HG03135 (cell line): ENCODE data around the gene FKBP1B.
"Not testable (repeated sequence)": the region's sequence is repeated elsewhere in the genome, so short reads cannot be mapped to it uniquely, and the experiment has no call there.

Experiments
- ATAC-seq: cut with Tn5 transposase; IDR thresholded peaks from one replicate; pipeline ENCODE4 v1.9.1; 2021; ENCODE audit warnings: mild to moderate bottlenecking, moderate library complexity; ENCODE audit not compliant: unreplicated experiment

Gene FKBP1B

GRCh38 chr2:24022324-24022974 is 27.1 kb upstream of the FKBP1B start:
- ATAC-seq, result no peak

GRCh38 chr2:24022975-24023575 is 26.5 kb upstream of the FKBP1B start:
- ATAC-seq, result no peak

DNA sequence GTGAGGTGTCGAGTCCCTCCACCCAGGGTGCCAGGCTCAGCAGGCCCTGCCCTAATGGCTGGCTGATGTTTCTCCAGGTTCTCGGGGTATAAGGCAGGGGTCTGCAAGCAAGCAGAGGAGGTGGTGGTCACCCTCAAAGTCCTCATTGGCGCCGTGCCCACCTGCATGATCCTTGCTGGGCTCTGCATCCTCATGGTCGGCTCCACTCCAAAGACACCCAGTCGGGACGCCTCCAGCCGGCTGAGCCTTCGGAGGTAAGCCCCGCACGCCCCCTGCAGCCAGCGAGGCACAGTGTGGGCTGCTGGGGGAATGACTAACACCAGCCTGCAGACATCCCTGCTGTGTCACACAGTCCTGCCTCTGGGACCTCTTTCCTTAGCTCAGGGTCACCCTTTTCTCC is 25.5 kb upstream of the FKBP1B start:
- no peak for ATAC-seq

DNA sequence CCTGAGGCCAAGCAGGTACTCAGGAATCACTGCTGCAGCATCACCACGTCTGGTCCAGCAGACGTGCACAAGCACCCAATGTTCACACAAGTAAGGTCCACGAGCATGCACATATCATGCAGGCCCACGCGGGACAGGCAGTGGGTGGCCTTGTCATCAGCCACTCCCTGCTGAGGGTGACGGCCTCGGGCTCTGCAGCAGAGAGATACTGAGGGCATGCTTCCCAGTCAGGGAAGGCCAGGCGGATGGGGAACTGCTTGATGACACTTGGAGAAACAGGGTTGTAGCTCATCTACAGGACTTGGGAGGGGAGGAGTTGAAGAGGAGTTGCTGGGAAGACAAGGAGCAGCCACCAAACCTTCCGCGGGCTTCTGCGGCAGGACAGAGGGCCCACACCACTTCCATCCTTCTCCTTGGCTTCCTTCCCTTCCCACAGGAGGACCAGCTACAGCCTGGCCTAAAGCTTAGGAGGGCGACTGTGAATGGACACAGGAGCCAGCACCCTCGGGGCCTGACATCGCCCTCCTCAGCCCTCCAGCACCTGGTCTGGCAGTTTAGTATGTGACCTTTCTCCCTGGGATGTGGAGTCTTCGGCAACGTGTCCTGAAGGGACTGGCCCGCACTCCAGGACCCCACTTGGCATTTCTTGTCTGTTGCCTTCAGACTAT is 24.4 kb upstream of the FKBP1B start:
- no peak for ATAC-seq

GRCh38 chr2:24026233-24026632 is 23.3 kb upstream of the FKBP1B start:
- no peak for ATAC-seq

DNA sequence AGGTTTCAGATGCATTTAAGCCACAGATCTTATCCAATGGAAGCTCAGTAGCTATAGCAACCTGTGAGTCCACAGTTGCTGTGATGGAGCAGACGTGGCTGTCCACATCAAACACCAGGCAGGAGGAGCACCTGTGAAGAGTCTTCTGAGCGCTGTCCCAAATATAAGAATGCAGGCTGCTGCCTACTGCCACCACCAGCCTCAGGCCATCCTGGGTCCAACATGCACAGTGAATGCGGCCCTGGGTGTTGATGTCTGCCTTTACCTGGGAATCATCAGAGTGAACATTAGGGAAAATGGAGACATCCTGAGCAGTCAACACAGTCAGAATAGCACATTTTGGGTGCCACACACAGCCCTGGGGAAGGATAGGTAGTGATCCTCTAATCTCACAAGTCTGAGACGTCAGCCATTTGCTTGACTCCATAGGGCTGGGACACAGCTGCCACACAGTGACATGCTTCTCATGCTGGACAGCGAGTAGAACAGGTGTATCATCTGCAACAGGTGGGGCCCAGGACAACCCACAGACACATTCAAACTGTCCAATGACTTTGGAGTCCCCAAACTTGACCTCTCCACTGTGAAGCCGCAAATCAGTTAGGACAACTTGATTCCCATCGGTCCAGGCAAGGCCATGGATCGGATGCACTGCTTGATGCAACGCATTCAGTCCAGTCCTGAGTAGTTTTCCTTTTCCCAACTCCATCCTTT is 10.6 kb upstream of the FKBP1B start:
- no peak for ATAC-seq

- no peak for ATAC-seq
Measured at GRCh38 chr2:24040511-24040910, 9.0 kb upstream of the FKBP1B start.

GRCh38 chr2:24043133-24043532 is 6.4 kb upstream of the FKBP1B start:
- not testable (repeated sequence) for ATAC-seq

GRCh38 chr2:24045511-24046508 is 3.7 kb upstream of the FKBP1B start:
- ATAC-seq, result no peak

- no peak for ATAC-seq
Measured at GRCh38 chr2:24046599-24046929, 3.0 kb upstream of the FKBP1B start.

DNA sequence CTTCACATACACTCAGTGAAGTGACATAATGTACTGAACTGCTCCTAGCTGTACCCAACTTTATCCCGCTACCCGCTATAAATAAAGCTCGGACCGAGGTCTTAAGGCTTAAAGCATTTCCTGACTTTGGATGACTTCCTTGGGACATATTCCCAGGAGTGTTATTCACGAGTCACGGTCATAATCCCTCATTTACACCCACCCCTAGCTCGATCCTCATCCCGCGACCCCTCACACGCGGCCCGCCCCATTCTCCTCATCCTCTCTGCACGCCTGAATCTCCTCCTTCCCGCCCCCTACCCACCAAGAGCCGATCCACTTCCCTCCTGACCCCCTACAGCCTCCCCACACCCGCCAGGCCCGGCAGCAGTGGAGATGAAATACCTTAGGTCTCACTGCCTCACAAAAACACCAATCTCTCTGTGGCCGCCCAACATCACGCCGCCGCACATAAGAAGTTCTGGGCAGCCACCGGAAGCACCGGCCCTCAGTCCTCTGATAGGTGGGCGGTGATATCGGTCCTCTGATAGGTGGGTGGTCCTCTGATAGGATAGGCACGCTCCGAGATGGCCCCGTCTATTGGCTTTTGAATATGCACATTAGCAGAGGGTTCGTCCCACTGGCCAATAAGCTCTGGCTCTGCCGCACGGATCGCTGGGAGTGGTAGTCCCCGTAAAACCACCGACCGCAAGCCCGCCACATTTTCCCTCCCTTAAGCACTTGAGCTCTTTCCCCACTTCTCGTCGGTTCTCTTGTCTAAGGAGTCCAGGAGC is 2.4 kb upstream of the FKBP1B start, which contains the start of gene WDCP:
TSS of gene WDCP (minus strand) at position 462 of the 773 bp plus-strand sequence. CDS start 7,897 bp downstream, outside the sequence.
- ATAC-seq, result peak; percentile 99

DNA sequence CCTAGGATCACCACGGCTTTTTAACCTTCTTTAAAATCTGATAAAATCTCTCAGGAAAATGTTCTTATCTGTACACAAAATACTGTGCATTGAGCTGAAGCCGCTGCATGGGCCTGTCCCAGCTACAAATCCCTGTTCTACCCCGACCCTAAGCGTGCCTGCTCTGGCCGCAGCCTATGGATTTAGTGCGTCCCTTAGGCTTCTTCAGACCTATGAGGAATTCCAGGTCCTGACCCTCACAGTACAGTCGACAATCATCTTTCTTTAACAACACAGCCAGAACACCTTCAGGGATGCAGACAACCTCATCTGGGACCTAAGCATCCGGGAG is 1.9 kb upstream of the FKBP1B start:
- peak; percentile 0 for ATAC-seq

DNA sequence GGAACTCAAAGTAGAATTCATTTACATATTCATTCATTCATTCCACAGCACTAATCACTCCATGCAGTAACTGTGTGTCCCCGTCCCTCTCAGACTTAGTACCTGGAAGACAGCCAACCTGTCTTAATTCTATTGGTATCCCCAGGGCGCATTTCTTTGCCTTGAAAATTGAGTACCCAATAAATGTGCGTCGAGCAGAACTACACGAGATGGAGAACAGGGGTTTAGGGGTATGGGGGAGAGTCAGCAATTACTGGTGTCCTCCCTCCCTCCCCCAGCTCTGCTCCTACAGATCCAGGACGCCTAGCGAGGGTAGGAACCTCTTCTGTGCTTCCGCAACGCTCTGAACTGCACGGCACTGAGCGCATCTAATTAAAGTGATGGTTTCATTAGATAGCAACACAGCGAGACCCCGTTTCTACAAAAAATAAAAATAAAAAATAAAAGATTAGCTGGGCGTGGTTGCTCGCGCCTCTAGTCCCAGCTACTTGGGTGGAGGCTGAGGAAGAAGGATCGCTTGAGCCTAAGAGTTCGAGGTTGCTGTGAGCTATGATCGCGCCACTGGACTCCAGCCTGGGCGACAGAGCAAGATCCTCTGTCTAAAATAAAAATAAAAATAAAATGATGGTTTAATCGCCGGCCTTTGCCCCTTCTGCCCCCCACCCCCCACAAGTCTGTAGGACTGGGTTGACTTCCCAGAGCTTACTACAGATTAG is 614 bp upstream of the FKBP1B start:
- no peak for ATAC-seq

DNA sequence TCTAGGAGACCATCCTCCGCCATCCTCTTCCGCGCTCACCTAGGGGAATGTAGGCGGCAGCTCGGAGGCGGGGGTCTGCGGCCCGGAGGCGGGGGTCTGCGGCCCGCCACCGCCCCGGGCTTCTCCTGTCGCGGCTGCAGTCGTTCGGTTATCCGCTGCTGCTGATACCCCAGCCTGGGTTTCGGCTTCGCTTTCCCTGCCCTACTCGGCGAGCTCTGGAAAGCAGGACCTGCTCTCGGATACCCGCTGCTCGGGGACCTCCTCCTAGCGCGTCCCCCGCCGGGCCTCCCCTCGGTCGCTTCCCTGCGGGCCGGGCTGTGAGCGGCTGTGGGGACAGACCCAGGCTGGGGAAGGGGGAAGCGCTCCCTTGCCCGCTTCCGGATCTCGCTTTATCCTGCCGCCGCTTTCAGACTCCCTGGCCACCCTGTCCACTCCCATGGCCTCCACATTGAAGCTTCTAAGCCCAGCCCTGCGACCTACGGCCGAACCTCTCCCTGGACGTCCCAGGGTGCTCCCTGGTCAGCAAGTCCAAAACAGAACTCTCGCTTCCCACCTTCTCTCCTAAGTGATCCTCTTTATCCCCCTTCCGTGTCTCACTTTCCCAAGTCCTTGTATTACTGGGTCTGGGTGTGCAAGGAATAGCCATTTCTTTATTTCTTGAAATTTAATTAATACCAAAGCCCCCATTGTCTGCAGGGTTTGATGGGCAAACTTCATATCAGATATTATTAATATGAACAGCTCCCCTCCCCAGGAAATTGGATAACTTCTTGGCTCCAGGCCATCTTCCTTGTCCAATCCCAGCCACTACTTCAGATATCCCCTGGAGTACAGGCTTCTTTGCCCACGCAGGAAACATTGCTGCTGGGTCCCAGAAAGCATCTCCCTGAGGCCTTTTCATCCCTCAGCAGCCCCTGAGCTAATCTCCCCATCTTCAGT is 769 bp downstream of the FKBP1B start:
- ATAC-seq, result no peak

GRCh38 chr2:24051833-24052232 is 2.3 kb downstream of the FKBP1B start:
- ATAC-seq, result no peak

DNA sequence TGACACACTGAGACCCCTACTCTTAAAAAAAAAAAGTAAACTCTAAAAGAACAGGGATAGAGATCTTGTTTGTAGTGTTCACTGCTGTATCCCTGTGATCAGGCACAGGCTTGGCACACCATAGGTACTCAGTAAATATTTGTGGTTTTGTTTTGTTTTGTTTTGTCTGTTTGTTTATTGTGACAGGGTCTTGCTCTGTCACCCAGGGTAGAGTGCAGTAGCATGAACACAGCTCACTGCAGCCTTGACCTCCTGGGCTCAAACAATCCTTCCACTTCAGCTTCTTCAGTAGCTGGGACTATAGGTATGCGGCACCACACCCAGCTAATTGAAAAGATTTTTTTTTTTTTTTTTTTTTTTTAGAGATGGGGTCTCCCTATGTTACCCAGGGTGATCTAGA is 3.4 kb downstream of the FKBP1B start:
- no peak for ATAC-seq

DNA sequence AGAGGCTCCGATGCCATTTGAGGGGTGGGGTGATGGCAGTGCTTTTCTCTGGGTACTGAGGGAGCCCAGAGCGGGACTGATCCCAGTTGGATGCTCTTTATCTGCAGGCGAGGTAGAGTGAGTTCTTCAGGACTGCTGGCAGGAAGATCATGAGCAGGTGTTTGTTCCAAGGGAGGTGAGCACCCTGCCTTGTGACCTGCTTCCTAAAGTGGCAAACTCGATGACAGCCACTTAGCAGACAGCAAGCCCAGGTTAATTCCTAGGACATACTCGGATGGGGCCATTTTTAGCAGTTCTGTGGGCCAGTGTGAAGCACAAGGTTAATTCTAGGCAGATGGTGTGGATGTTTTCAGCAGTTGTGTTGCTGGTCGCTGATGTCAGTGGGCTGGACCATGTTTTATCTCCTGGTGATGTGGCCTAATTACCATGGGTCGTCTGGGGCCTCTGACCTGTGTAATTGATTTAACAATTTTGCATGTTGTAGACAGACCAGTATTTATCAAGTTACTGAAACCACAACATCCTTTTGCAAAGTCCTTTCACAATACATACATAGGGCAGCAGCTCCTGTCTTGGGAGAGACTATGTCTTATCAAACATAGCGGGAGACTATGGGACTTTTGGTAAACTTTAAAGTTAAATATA is 4.9 kb downstream of the FKBP1B start:
- ATAC-seq, result no peak

DNA sequence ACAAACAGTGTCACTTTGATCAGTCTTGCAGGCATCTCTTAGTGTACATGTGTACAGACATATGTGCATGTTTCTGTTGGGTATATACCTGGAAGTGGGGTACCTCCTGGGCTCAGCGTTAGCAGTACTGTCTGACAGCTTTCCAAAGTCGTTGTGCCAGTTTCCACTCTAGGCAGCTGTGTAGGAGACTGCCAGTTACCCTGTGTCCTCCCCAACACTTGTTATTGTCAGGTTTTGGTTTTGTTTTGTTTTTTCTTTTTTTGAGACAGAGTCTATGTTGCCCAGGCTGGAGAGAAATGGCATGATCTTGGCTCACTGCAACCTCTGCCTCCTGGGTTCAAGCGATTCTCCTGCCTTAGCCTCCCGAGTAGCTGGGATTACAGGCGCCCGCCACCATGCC is 6.2 kb downstream of the FKBP1B start:
- no peak for ATAC-seq
